Neural cell (in vitro differentiated cells): ENCODE data around the gene MAML2. TPM values are rescaled to one million over a fixed set of nuclear protein-coding genes. Genes with fewer than 3 reads are reported as not detected.

Experiments used
- H2AFZ ChIP-seq: fragments of 200-600, 300-800 bp; sonication (generic), shearing (Covaris generic); 2 replicates; pipeline ENCODE4 v1.6.0; 2014; ENCODE audit warnings: low read depth, mild to moderate bottlenecking, antibody characterized with exemption, low read length, moderate library complexity
- H3F3A ChIP-seq: fragments of 200-600 bp; shearing (Covaris generic); 2 replicates; pipeline ENCODE4 v1.6.1; 2016; ENCODE audit warnings: mild to moderate bottlenecking, moderate library complexity, mixed read lengths, antibody characterized with exemption, low read length; ENCODE audit not compliant: insufficient read depth, poor library complexity, severe bottlenecking
- H3K27ac ChIP-seq: fragments of 200-600, 300-800 bp; sonication (generic), shearing (Covaris generic); 2 replicates; pipeline ENCODE4 v1.5.1; 2014; ENCODE audit warnings: mild to moderate bottlenecking, low read length, moderate library complexity
- H3K27me3 ChIP-seq: fragments of 300-800, 200-600 bp; sonication (generic), shearing (Covaris generic); 2 replicates; pipeline ENCODE4 v1.6.0; 2014; ENCODE audit warnings: mild to moderate bottlenecking, low read depth, low read length, moderate library complexity; ENCODE audit not compliant: insufficient read depth
- H3K36me3 ChIP-seq: fragments of 300-800, 200-600 bp; sonication (generic), shearing (Covaris generic); 2 replicates; pipeline ENCODE4 v1.5.1; 2014; ENCODE audit warnings: mild to moderate bottlenecking, antibody characterized with exemption, low read length, moderate library complexity; ENCODE audit not compliant: insufficient read depth
- H3K4me2 ChIP-seq: fragments of 300-800, 200-600 bp; sonication (generic), shearing (Covaris generic); 2 replicates; pipeline ENCODE4 v1.6.0; 2014; ENCODE audit warnings: mild to moderate bottlenecking, low read length
- H3K4me3 ChIP-seq: fragments of 300-800, 200-600 bp; sonication (generic), shearing (Covaris generic); 2 replicates; pipeline ENCODE4 v1.5.1; 2014; ENCODE audit warnings: mild to moderate bottlenecking, low read length, moderate library complexity
- H3K79me2 ChIP-seq: fragments of 200-600 bp; shearing (Covaris generic); replicated peaks from 2 replicates; pipeline ENCODE4 v1.6.0; 2014; ENCODE audit warnings: mild to moderate bottlenecking, low read length, moderate library complexity; ENCODE audit not compliant: insufficient read depth
- H3K9ac ChIP-seq: fragments of 300-800, 200-600 bp; sonication (generic), shearing (Covaris generic); 2 replicates; pipeline ENCODE4 v1.6.1; 2016; ENCODE audit warnings: mild to moderate bottlenecking, low read length, mixed read lengths
- H3K9me2 ChIP-seq: fragments of 200-600 bp; shearing (Covaris generic); 2 replicates; pipeline ENCODE4 v1.6.1; 2016; ENCODE audit warnings: mild to moderate bottlenecking, low read length, mixed read lengths; ENCODE audit not compliant: insufficient read depth
- H3K9me3 ChIP-seq: fragments of 200-600, 300-800 bp; sonication (generic), shearing (Covaris generic); 2 replicates; pipeline ENCODE4 v1.6.1; 2016; ENCODE audit warnings: mild to moderate bottlenecking, mixed run types, low read length, moderate library complexity, mixed read lengths
- H4K20me1 ChIP-seq: fragments of 200-600 bp; shearing (Covaris generic); 2 replicates; pipeline ENCODE4 v1.6.1; 2016; ENCODE audit warnings: mild to moderate bottlenecking, mixed run types; ENCODE audit not compliant: insufficient read depth
- CTCF ChIP-seq: fragments of 450-650 bp; IDR thresholded peaks from 2 replicates; pipeline ENCODE4 v1.5.1; 2014; ENCODE audit warnings: antibody characterized with exemption, mild to moderate bottlenecking, moderate library complexity; ENCODE audit not compliant: poor library complexity, severe bottlenecking
- EP300 ChIP-seq: fragments of 450-650 bp; conservative IDR thresholded peaks from 2 replicates; pipeline ENCODE4 v1.6.1; 2014; ENCODE audit warnings: antibody characterized with exemption, mild to moderate bottlenecking, moderate library complexity; ENCODE audit not compliant: poor library complexity, severe bottlenecking
- EZH2 ChIP-seq: fragments of 200-600, 300-800 bp; shearing (Covaris generic), sonication (generic); IDR thresholded peaks from 2 replicates; pipeline ENCODE4 v1.6.1; 2014; ENCODE audit warnings: antibody characterized with exemption, low read length, borderline replicate concordance, mild to moderate bottlenecking; ENCODE audit not compliant: insufficient read depth, poor library complexity, severe bottlenecking
- MXI1 ChIP-seq: fragments of 450-650 bp; conservative IDR thresholded peaks from 2 replicates; pipeline ENCODE4 v1.6.1; 2014; ENCODE audit warnings: antibody characterized with exemption, mild to moderate bottlenecking; ENCODE audit not compliant: poor library complexity, severe bottlenecking
- POLR2AphosphoS5 ChIP-seq: IDR thresholded peaks from 2 replicates; pipeline ENCODE4 v1.6.1; 2012
- RAD21 ChIP-seq: fragments of 450-650 bp; conservative IDR thresholded peaks from 2 replicates; pipeline ENCODE4 v1.6.1; 2014; ENCODE audit warnings: antibody characterized with exemption, mild to moderate bottlenecking, moderate library complexity
- SMC3 ChIP-seq: fragments of 450-650 bp; conservative IDR thresholded peaks from 2 replicates; pipeline ENCODE4 v1.6.1; 2014; ENCODE audit warnings: antibody characterized with exemption, mild to moderate bottlenecking, moderate library complexity; ENCODE audit not compliant: poor library complexity
- TAF1 ChIP-seq: IDR thresholded peaks from 2 replicates; pipeline ENCODE4 v1.6.1; 2012; ENCODE audit warnings: low read depth
- polyA plus RNA-seq: library from polyadenylated mRNA; depleted of rRNA; stranded (reverse); fragments of >200 nt; gene quantifications from 2 replicates; pipeline ENCODE4 v1.2.3, GENCODE V29; 2014
- TF ChIP-seq, protein P1 (sequence below): IDR thresholded peaks from 2 replicates; pipeline ENCODE4 v1.6.1; 2012; ENCODE audit warnings: borderline replicate concordance

MAML2 gene
- polyA plus RNA-seq, 1 donor from 2014 or later, result 3.6 TPM

- Histone ChIP-seq H3K79me2 (no peaks in the 10 kb centered on the region), H3K36me3 (no peaks in the 10 kb centered on the region), H3K27me3 (no peaks in the 10 kb centered on the region), H3K4me3 (no peak overlapping the region), H3K9me2 (no peaks in the 10 kb centered on the region), H3K27ac (no peak overlapping the region), H3K4me2 (no peak overlapping the region), H3K9ac (no peak overlapping the region), H3K9me3 (no peaks in the 10 kb centered on the region), H2AFZ (no peak overlapping the region), H4K20me1 (no peaks in the 10 kb centered on the region), H3F3A (no peaks in the 10 kb centered on the region)
- TF ChIP-seq CTCF, result no peak
- no peak for TF ChIP-seq RAD21
- TF ChIP-seq MXI1, result no peak
- TF ChIP-seq POLR2AphosphoS5, result no peak
- TF ChIP-seq EP300, result no peak
- TF ChIP-seq EZH2, result no peak
- no peak for TF ChIP-seq TAF1
- no peak for TF ChIP-seq SMC3
- TF ChIP-seq, protein P1, sequence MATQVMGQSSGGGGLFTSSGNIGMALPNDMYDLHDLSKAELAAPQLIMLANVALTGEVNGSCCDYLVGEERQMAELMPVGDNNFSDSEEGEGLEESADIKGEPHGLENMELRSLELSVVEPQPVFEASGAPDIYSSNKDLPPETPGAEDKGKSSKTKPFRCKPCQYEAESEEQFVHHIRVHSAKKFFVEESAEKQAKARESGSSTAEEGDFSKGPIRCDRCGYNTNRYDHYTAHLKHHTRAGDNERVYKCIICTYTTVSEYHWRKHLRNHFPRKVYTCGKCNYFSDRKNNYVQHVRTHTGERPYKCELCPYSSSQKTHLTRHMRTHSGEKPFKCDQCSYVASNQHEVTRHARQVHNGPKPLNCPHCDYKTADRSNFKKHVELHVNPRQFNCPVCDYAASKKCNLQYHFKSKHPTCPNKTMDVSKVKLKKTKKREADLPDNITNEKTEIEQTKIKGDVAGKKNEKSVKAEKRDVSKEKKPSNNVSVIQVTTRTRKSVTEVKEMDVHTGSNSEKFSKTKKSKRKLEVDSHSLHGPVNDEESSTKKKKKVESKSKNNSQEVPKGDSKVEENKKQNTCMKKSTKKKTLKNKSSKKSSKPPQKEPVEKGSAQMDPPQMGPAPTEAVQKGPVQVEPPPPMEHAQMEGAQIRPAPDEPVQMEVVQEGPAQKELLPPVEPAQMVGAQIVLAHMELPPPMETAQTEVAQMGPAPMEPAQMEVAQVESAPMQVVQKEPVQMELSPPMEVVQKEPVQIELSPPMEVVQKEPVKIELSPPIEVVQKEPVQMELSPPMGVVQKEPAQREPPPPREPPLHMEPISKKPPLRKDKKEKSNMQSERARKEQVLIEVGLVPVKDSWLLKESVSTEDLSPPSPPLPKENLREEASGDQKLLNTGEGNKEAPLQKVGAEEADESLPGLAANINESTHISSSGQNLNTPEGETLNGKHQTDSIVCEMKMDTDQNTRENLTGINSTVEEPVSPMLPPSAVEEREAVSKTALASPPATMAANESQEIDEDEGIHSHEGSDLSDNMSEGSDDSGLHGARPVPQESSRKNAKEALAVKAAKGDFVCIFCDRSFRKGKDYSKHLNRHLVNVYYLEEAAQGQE, result no peak
Measured at GRCh38 chr11:95999711-96000406, 343.1 kb downstream of the MAML2 start.

DNA sequence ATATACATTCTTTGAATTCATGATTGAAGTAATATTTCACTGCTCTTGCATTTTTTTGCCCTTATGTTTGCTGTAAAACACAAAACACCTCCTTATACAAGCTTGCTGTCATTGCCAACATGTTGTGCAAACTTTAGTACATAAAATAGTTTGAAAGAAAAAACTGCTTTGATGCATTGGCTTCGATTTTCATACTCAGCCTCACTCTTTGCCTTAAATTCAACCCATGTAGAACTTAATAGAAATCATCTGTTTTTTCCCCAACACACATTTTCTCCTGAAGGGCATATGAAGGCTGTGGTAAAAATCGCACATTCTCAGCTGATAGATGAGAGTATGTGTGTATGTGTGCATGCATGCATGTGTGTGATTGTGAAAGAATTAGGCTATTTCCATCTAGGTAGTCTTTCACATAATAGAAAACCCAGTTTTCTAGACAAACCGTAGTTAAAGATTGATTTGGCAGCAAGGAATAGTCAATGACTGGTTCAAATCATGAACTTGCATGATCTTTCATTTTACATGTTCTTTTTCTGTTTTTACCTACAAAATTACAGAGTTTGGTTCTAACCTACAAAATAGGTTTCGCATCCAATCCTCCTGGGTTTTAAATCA, 346.3 kb downstream of the MAML2 start:
- Histone ChIP-seq H3K9me2 (no peaks in the 10 kb centered on the region), H3K9ac (no peak overlapping the region), H3K27me3 (no peaks in the 10 kb centered on the region), H3F3A (no peaks in the 10 kb centered on the region), H3K4me3 (no peak overlapping the region), H3K79me2 (no peaks in the 10 kb centered on the region), H4K20me1 (no peaks in the 10 kb centered on the region), H2AFZ (no peak overlapping the region), H3K27ac (no peak overlapping the region), H3K9me3 (no peaks in the 10 kb centered on the region), H3K4me2 (no peak overlapping the region), H3K36me3 (no peaks in the 10 kb centered on the region)
- TF ChIP-seq CTCF (no peak), MXI1 (no peak), EP300 (no peak), EZH2 (no peak), POLR2AphosphoS5 (no peak), SMC3 (no peak), TAF1 (no peak), RAD21 (no peak)
- TF ChIP-seq, protein P1, result no peak
